Measurements from ENCODE around the gene RNF26.

Gene RNF26

GRCh38 chr11:119351232-119351631 lies 16.9 kb downstream of the RNF26 start:
- Mint-ChIP-seq H3K4me1 (peaks cover 4% of the 10 kb centered on the region), H3K4me3 (no peak overlapping the region), H3K9me3 (no peaks in the 10 kb centered on the region), H3K36me3 (no peaks in the 10 kb centered on the region), H3K27me3 (peaks cover 70% of the 10 kb centered on the region), H3K27ac (no peak overlapping the region)
- no peak for ATAC-seq

DNA sequence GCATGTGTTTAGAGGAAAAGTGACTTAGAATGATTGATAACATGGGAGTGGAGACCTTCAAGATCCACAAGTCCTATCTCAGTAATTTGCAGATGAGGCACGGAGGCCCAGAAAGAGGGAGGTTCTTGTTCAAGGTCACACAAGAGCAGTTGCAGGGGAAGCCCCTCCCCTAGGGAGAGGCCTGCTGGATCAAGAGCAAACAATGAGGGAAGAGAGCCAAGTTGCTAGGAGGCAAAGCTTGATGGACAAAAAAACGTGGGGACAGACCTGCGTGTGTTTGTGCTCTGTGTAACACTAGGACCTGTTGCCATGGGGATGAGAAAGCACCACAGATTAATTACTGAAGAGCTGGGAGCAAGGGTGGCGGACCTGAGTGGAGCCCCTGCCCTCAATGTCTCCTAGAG lies 18.5 kb downstream of the RNF26 start:
- Mint-ChIP-seq H3K4me3 (no peak overlapping the region), H3K4me1 (peaks cover 11% of the 10 kb centered on the region), H3K27ac (no peak overlapping the region), H3K9me3 (no peaks in the 10 kb centered on the region), H3K27me3 (peaks cover 70% of the 10 kb centered on the region), H3K36me3 (no peaks in the 10 kb centered on the region)
- ATAC-seq: no peak

GRCh38 chr11:119355091-119355843 lies 20.9 kb downstream of the RNF26 start:
- H3K27ac Mint-ChIP-seq: no peak overlapping the region
- H3K36me3 Mint-ChIP-seq: no peaks in the 10 kb centered on the region
- ATAC-seq: no peak
- H3K27me3 Mint-ChIP-seq: peaks cover 63% of the 10 kb centered on the region
- H3K9me3 Mint-ChIP-seq: no peaks in the 10 kb centered on the region
- peaks cover 22% of the 10 kb centered on the region for H3K4me1 Mint-ChIP-seq
- peak overlapping the region; percentile 24 for H3K4me3 Mint-ChIP-seq

- Mint-ChIP-seq H3K9me3 (no peaks in the 10 kb centered on the region), H3K4me3 (peak overlapping the region; percentile 88), H3K27me3 (peaks cover 51% of the 10 kb centered on the region), H3K27ac (no peak overlapping the region), H3K4me1 (peaks cover 22% of the 10 kb centered on the region), H3K36me3 (no peaks in the 10 kb centered on the region)
- ATAC-seq: peak; percentile 76
Observed at GRCh38 chr11:119356349-119357031, 22.2 kb downstream of the RNF26 start.

- H3K9me3 Mint-ChIP-seq: no peaks in the 10 kb centered on the region
- peaks cover 22% of the 10 kb centered on the region for H3K4me1 Mint-ChIP-seq
- H3K27ac Mint-ChIP-seq: no peak overlapping the region
- no peaks in the 10 kb centered on the region for H3K36me3 Mint-ChIP-seq
- H3K27me3 Mint-ChIP-seq: peaks cover 47% of the 10 kb centered on the region
- no peak for ATAC-seq
- no peak overlapping the region for H3K4me3 Mint-ChIP-seq
Observed at GRCh38 chr11:119357074-119357473, 22.7 kb downstream of the RNF26 start.

DNA sequence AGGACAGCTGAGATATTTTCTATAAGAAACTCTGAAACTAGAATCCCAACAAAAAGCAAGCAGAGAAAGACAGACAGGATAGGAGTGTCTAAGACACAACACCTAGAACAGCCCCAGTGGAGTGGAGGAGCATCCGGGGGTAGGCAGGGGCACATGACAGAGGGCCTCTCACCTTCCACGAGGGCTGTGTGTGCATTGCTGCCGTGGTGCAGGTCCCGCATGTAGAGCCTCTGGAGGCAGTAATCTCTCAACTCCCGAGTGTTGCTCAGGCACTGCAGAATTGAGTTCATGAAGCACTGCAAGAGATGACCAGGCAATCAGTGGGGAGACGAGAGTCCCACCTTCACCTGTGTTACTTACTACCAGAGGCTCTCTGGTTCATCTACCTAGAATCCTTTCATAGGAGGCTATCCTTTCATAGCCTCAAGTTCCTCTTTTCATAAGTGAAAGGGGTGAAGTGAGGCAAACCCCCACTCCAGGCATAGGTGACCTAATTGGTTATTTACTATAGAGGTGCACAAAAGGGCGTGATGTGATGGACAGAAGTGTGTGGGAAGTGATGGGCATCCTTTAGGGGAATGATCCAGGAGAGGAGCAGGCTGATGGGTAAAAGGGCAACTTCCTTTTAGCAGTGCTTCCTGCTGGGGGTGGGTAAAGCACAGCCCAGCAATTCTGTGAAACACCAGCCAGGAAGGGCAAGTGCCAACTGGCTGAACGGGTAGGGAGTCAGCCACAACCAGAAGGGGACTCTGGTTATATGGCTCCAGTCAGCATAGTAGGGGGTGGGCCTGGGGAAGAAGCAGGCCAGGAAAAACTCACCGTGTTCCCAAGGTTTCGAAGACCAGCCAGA lies 25.3 kb downstream of the RNF26 start:
- Mint-ChIP-seq H3K4me3 (no peak overlapping the region), H3K9me3 (no peaks in the 10 kb centered on the region), H3K27ac (no peak overlapping the region), H3K36me3 (no peaks in the 10 kb centered on the region), H3K27me3 (peaks cover 56% of the 10 kb centered on the region), H3K4me1 (peaks cover 32% of the 10 kb centered on the region)
- ATAC-seq: peak; percentile 34

GRCh38 chr11:119361056-119361787 lies 26.9 kb downstream of the RNF26 start:
- peak; percentile 40 for ATAC-seq
- H3K4me1 Mint-ChIP-seq: peaks cover 31% of the 10 kb centered on the region
- H3K27me3 Mint-ChIP-seq: peaks cover 58% of the 10 kb centered on the region
- H3K27ac Mint-ChIP-seq: no peak overlapping the region
- H3K9me3 Mint-ChIP-seq: no peaks in the 10 kb centered on the region
- no peaks in the 10 kb centered on the region for H3K36me3 Mint-ChIP-seq
- no peak overlapping the region for H3K4me3 Mint-ChIP-seq

GRCh38 chr11:119361941-119362725 lies 27.8 kb downstream of the RNF26 start:
- Mint-ChIP-seq H3K4me1 (peaks cover 24% of the 10 kb centered on the region), H3K27ac (no peak overlapping the region), H3K36me3 (no peaks in the 10 kb centered on the region), H3K27me3 (peaks cover 58% of the 10 kb centered on the region), H3K9me3 (no peaks in the 10 kb centered on the region), H3K4me3 (no peak overlapping the region)
- ATAC-seq: no peak

GRCh38 chr11:119362741-119363080 lies 28.4 kb downstream of the RNF26 start:
- Mint-ChIP-seq H3K4me1 (peaks cover 24% of the 10 kb centered on the region), H3K36me3 (no peaks in the 10 kb centered on the region), H3K27me3 (peaks cover 58% of the 10 kb centered on the region), H3K27ac (no peak overlapping the region), H3K9me3 (no peaks in the 10 kb centered on the region), H3K4me3 (no peak overlapping the region)
- no peak for ATAC-seq

GRCh38 chr11:119363081-119363850 lies 28.9 kb downstream of the RNF26 start:
- H3K4me3 Mint-ChIP-seq: peak overlapping the region; percentile 10
- H3K36me3 Mint-ChIP-seq: no peaks in the 10 kb centered on the region
- ATAC-seq: no peak
- H3K9me3 Mint-ChIP-seq: no peaks in the 10 kb centered on the region
- no peak overlapping the region for H3K27ac Mint-ChIP-seq
- H3K4me1 Mint-ChIP-seq: peaks cover 24% of the 10 kb centered on the region
- H3K27me3 Mint-ChIP-seq: peaks cover 60% of the 10 kb centered on the region

- Mint-ChIP-seq H3K4me3 (peak overlapping the region; percentile 80), H3K27ac (no peak overlapping the region), H3K27me3 (peaks cover 68% of the 10 kb centered on the region)
Observed at GRCh38 chr11:119363851-119364590, 29.7 kb downstream of the RNF26 start.

GRCh38 chr11:119365071-119365591 lies 30.8 kb downstream of the RNF26 start:
- Mint-ChIP-seq H3K4me3 (peak overlapping the region; percentile 80), H3K4me1 (peaks cover 13% of the 10 kb centered on the region), H3K36me3 (no peaks in the 10 kb centered on the region), H3K27me3 (peaks cover 79% of the 10 kb centered on the region), H3K27ac (no peak overlapping the region), H3K9me3 (no peaks in the 10 kb centered on the region)
- ATAC-seq: no peak

More at GRCh38 chr11:119363851-119364590, 29.7 kb downstream of the RNF26 start:
- H3K9me3 Mint-ChIP-seq: no peaks in the 10 kb centered on the region
- ATAC-seq: peak; percentile 64
- H3K4me1 Mint-ChIP-seq: peaks cover 23% of the 10 kb centered on the region
- no peaks in the 10 kb centered on the region for H3K36me3 Mint-ChIP-seq

Measured in stimulated activated memory B cell treated with anti-CD40 and anti-IgM and Interleukin-4, amounts not matched to agents 10 μg/mL and 1 μg/mL and 100 μg/mL, for 72 hours (primary cell).